SK-N-DZ (cell line): ENCODE data around the gene OR2H2. TPM values are rescaled to one million over a fixed set of nuclear protein-coding genes. Genes with fewer than 3 reads are reported as not detected.

Experiments used
- DNase-seq: peaks from one replicate; pipeline ENCODE4 v3.0.0-alpha.2; 2015; ENCODE audit warnings: low spot score
- polyA plus RNA-seq, 2 experiments: library from polyadenylated mRNA; depleted of rRNA; stranded (reverse); fragments of >200 nt; gene quantifications; 2 replicates each; pipeline ENCODE4 v1.2.3, GENCODE V29; 2014

The OR2H2 gene
- polyA plus RNA-seq (2014; cell fraction: cytosol; rRNA removed): not detected in 2 replicates
- not detected in 2 replicates for polyA plus RNA-seq (2014; cell fraction: nucleus; rRNA removed)

GRCh38 chr6:29584821-29585220 lies at the start of gene OR2H2:
TSS of gene OR2H2 (plus strand) at chr6:29585121. CDS start at chr6:29587945, 2,824 bp downstream.
- DNase-seq: no peak

DNA sequence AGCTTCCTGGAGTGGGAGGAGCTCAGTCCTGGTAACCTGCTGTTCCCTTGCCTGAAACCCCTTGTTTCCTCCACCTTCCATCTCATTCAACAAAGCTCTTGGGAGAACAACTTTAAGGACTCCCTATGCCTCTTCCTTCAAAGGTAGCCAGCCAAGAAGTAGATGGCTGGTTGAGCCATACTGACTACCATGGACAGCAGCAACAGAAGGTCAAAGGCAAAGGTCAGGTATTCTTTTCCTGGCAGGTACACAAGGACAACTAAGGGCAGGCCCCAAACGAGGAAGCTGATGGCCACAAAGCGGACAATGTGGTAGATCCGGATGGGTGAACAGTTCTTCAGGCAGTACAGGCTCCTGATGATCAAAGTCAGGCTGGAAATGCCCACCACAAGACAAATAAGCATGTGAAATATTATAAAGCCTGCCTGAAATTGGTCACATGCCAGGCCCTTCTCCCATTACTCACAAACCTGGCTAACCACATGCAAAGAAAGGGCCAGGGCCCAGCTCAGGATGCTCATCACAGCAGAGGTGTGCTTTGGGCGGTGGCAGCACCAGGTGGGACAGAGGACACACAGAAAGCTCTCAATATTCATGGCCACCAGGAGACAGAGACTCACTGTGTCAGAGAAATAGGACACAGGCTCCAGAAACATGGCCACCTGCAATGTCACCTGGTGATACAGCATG lies 47.1 kb upstream of the OR2H2 start:
- no peak for DNase-seq

GRCh38 chr6:29547573-29547972 lies 37.3 kb upstream of the OR2H2 start:
- DNase-seq: no peak

GRCh38 chr6:29552512-29553051 lies 32.3 kb upstream of the OR2H2 start:
- DNase-seq: no peak

DNA sequence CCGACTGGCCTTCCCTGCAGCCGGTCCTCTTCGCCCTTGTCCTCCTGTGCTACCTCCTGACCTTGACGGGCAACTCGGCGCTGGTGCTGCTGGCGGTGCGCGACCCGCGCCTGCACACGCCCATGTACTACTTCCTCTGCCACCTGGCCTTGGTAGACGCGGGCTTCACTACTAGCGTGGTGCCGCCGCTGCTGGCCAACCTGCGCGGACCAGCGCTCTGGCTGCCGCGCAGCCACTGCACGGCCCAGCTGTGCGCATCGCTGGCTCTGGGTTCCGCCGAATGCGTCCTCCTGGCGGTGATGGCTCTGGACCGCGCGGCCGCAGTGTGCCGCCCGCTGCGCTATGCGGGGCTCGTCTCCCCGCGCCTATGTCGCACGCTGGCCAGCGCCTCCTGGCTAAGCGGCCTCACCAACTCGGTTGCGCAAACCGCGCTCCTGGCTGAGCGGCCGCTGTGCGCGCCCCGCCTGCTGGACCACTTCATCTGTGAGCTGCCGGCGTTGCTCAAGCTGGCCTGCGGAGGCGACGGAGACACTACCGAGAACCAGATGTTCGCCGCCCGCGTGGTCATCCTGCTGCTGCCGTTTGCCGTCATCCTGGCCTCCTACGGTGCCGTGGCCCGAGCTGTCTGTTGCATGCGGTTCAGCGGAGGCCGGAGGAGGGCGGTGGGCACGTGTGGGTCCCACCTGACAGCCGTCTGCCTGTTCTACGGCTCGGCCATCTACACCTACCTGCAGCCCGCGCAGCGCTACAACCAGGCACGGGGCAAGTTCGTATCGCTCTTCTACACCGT lies 31.5 kb upstream of the OR2H2 start:
- peak; percentile 23 for DNase-seq

DNA sequence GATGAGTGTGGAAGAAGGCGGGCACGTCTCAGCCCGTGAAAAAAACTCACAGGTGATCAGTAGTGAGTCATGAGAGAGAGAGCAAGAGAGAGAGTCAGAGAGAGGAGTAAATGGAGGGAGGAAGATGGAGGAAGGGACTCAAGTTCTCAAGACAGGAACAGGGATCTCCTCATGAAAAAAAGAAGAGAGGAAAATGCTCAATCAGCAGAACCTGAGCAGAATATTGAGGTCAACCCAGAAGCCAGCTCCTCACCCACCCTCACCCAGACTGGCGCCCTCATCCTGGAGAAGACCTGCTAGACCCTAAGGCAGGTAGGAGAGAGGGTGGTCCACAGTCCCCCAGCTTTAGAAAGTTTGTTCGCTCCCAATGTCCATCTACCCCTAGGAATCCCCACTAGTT lies 30.2 kb upstream of the OR2H2 start:
- no peak for DNase-seq

GRCh38 chr6:29557320-29557719 lies 27.6 kb upstream of the OR2H2 start:
- no peak for DNase-seq

DNA sequence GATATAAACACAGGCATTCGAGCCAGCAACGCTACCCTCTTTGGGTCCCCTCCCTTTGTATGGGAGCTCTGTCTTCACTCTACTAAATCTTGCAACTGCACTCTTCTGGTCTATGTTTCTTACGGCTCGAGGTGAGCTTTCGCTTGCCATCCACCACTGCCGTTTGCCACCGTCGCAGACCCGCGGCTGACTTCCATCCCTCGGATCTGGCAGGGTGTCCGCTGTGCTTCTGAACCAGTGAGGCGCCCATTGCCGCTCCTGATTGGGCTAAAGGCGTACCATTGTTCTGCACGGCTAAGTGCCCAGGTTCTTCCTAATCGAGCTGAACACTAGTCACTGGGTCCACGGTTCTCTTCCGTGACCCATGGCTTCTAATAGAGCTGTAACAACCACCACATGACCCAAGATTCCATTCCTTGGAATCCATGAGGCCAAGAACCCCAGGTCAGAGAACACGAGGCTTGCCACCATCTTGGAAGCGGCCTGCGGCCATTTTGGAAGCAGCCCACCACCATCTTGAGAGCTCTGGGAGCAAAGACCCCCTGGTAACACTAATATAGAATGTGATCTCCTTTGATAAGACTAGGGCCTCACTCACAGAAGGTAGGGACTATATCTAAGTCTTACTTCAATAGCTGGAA lies 26.4 kb upstream of the OR2H2 start:
- no peak for DNase-seq

- DNase-seq: no peak
These were observed 25.2 kb upstream of the OR2H2 start, which contains the start of gene UBD for GRCh38 chr6:29559524-29560287. TSS of gene UBD (minus strand) at chr6:29559732. CDS start at chr6:29559701, 31 bp downstream.

GRCh38 chr6:29561091-29561490 lies 23.8 kb upstream of the OR2H2 start:
- DNase-seq: no peak

DNA sequence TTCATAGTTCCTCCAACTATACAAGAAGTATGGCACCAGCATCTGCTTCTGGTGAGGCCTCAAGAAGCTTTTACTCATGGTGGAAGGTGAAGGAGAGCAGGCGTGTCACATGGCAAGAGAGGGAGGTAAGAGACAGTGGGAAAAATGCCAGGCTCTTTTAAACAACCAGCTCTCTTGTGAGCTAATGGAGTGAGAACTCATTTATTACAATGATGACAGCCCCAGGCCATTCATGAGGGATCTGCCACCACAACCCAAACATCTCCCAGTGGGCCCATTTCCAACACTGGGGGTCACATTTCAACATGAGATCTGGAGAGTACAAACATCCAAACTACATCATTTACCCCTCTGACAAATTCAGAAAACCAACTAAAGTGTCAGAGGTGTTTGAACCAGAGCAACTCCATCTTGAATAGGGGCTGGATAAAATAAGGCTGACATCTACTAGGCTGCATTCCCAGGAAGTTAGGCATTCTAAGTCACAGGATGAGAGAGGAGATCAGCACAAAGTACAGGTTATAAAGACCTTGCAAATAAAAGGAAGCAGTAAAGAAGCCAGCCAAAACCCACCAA lies 23.2 kb upstream of the OR2H2 start:
- no peak for DNase-seq

DNA sequence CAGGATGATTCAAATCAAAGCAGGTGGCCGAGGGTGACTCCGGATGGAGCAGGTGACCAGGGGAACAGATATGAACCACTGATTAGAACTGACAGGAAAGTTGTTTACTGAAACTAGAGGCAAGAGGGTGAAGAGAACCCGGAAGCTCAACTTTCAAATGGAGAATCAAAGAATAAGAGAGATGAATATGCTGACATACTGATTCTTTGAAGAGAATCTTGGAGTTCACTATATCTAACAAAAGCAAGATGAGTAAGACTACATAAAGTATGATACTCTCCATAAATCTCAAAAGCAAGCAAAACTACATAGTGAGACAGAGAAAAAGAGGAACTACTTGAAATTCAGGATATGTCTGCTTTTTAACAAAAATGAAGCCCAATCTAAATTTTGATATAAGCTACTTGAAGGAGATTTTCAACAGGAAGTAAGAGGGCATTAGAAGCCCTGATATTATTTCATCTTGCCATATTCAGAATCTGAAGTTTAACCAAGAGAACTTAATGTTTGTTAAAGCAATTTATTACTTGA lies 21.4 kb upstream of the OR2H2 start:
- DNase-seq: no peak

GRCh38 chr6:29564875-29565274 lies 20.0 kb upstream of the OR2H2 start:
- DNase-seq: no peak

DNA sequence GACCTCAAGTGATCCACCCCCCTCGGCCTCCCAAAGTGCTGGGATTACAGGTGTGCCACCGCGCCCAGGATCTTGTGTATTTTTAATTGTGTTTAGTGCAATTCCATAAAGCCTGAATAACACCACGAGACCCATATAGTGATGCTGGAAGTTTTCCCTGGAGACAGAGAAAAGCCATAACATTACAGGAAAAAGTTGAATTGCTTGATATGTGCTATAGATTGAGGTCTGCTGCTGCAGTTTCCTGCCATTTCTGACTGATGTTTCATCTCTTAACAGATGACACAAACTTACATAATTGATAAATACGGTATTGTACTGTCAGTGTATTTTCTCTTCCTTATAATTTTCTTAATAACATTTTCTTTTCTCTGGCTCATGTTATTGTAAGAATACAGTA lies 18.1 kb upstream of the OR2H2 start:
- DNase-seq: no peak

DNA sequence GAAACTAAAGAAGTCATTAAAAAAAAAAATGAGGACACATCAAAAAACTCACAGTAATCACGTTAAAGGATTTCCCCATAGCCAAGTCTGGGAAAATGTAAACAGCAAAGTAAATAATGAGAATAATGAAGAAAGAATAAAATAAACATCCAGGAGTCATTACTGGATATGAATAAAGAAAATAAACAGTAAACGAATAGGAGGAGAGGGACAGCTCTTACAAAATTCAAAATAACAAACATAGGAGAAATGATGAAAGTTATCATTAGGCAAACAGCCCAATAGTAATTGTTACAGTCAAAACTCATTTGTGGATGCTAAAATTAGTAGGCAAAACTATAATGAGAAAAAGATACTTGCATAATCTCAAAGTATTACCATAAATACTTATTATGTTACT lies 17.4 kb upstream of the OR2H2 start:
- DNase-seq: no peak

DNA sequence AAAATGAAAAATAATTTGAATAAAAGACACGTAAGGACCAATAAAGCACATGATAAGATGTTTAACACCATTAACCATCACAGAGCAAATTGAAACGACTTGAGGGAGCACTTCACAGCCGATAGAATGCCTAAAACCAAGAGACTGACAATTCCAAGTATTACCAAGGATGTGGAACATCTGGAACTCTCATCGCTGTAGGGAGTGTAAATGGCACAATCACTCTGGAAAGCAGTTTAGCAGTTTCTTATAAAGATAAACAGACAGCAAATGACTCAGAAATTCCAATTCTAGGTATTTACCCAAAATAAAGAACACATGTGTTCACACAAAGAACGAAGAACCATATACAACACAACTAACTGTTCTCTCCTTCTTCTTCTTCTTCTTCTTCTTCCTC lies 16.9 kb upstream of the OR2H2 start:
- no peak for DNase-seq

DNA sequence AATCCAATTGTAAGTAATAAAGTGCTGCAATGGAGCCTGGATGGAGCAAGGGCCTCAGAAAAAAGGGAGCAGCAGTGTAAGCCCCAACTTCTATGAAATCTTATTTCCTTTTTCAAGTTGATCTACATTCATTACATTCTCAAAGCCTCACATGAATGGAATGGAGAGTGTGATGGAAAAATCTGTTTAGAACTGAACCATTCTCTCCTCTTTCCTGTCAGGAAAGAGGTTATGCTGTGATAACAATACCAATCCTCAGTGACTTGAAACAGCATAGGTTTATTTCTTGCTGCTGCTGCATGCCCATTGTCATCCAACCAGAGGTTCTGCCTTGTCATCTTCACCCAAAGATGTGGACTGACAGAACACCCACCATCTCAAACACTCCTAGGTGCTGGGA lies 8.9 kb upstream of the OR2H2 start:
- no peak for DNase-seq

- DNase-seq: no peak
These were observed 7.4 kb upstream of the OR2H2 start for GRCh38 chr6:29577544-29577943.

DNA sequence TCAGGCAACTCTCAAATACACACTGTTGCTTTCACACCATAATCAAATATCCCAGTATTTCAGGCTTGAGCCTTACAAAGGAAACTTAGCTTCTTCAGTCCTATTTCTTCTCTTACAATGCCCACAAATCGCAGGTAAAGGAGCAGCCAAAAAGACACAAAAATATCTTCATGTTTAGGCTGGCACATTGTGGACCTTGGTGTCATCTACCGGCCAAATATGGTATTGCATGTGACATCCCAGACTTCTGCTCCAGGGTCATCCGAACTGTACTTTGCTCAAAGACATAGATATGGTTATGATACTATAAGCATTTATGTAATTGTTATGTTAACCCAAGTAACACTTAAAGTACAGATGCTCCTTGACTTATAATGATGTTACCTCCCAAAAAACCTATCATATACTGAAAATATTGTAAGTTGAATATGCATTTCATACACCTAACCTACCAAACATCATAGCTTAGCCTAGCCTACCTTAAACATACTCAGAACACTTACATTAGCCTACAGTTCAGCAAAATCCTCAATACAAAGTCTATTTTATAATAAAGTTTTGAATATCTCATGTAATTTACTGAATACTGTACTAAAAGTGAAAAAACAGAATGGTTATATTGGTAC lies 4.6 kb downstream of the OR2H2 start:
- DNase-seq: peak; percentile 29

GRCh38 chr6:29590218-29590808 lies 5.4 kb downstream of the OR2H2 start:
- no peak for DNase-seq
